SK-N-MC (cell line): ENCODE measurements around the gene SIGLEC10.
A peak's percentile ranks its signal among the peaks of the same experiment; 100 is the strongest.

Source experiments
- DNase-seq: peaks from one replicate; pipeline ENCODE4 v3.0.0-alpha.2; 2011; ENCODE audit warnings: low read depth, low spot score
- H3K27ac ChIP-seq: fragments of 200-600 bp; sonication (generic); 2 replicates; pipeline ENCODE4 v1.5.1; 2016; ENCODE audit warnings: mixed run types
- H3K36me3 ChIP-seq: fragments of 200-600 bp; sonication (generic); 2 replicates; pipeline ENCODE4 v1.6.1; 2017; ENCODE audit warnings: antibody characterized with exemption, low read length, mixed read lengths; ENCODE audit not compliant: insufficient read depth
- H3K4me3 ChIP-seq: fragments of 200-600 bp; sonication (generic); 2 replicates; pipeline ENCODE4 v1.5.1; 2016
- H3K9ac ChIP-seq: fragments of 200-600 bp; sonication (generic); 2 replicates; pipeline ENCODE4 v1.8.0; 2017; ENCODE audit warnings: mixed run types, mixed read lengths; ENCODE audit not compliant: insufficient read length
- H3K9me3 ChIP-seq: fragments of 200-600 bp; sonication (generic); 2 replicates; pipeline ENCODE4 v1.6.1; 2017; ENCODE audit warnings: low read depth, mild to moderate bottlenecking, antibody characterized with exemption, low read length, moderate library complexity, mixed read lengths
- EZH2 ChIP-seq: fragments of 200-600 bp; sonication (generic); IDR thresholded peaks from one replicate; pipeline ENCODE4 v1.6.1; 2017; ENCODE audit warnings: antibody characterized with exemption
- FOXP2 ChIP-seq: optimal IDR thresholded peaks from 2 replicates; pipeline ENCODE3; 2011; ENCODE audit warnings: mild to moderate bottlenecking, moderate library complexity; ENCODE audit not compliant: insufficient read depth; ENCODE audit errors: extremely low read length, control extremely low read depth
- POLR2AphosphoS5 ChIP-seq: IDR thresholded peaks from 2 replicates; pipeline ENCODE4 v1.6.1; 2012; ENCODE audit warnings: mild to moderate bottlenecking, low read depth, low read length, borderline replicate concordance

Gene SIGLEC10

DNA sequence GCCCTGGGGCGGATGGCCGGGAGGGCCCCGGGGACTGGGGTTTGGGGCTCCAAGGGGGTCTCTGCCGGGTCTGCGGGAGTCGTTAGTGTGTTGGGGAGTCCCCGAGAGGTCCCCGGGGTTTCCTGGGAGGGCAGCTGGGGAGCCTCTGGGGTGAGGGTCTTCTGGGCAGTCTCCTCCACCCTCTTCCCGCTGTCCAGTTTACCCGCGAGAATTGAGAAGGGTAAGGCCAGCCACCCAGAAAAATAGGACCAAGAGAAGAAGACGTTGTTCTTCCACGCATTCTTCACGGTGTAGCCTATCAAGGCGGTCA is 50.2 kb downstream of the SIGLEC10 start:
- TF ChIP-seq POLR2AphosphoS5: peak; percentile 65
- peak; percentile 60 for TF ChIP-seq FOXP2
- TF ChIP-seq EZH2: no peak
- peak overlapping the region; percentile 69 for H3K9ac ChIP-seq
- H3K36me3 ChIP-seq: no peaks in the 10 kb centered on the region
- H3K27ac ChIP-seq: peak overlapping the region; percentile 60; the same call in 1 of the 2 replicates
- no peak for DNase-seq
- no peaks in the 10 kb centered on the region for H3K9me3 ChIP-seq
- H3K4me3 ChIP-seq: peak overlapping the region; percentile 93

- TF ChIP-seq EZH2: no peak
- peak; percentile 88 for TF ChIP-seq POLR2AphosphoS5
- no peak for TF ChIP-seq FOXP2
- H3K9ac ChIP-seq: peak overlapping the region; percentile 69
- H3K27ac ChIP-seq: peak overlapping the region; percentile 60; the same call in 1 of the 2 replicates
Observed at GRCh38 chr19:51366389-51367254, 50.8 kb downstream of the SIGLEC10 start.

GRCh38 chr19:51365965-51366388 is 51.5 kb downstream of the SIGLEC10 start, which contains the start of gene ETFB:
Gene ETFB (minus strand): TSS chr19:51366388. CDS start chr19:51366326, 62 bp downstream.
- Histone ChIP-seq H3K9ac (peak within 1 kb of the TSS; percentile 94), H3K36me3 (no peaks in the 10 kb centered on the region), H3K27ac (peak within 1 kb of the TSS; percentile 60; the same call in 1 of the 2 replicates), H3K9me3 (no peaks in the 10 kb centered on the region), H3K4me3 (peak within 1 kb of the TSS; percentile 93)
- no peak for DNase-seq
- TF ChIP-seq POLR2AphosphoS5: peak; percentile 51
- no peak for TF ChIP-seq FOXP2

More at GRCh38 chr19:51366389-51367254, 50.8 kb downstream of the SIGLEC10 start:
- Histone ChIP-seq H3K4me3 (peak overlapping the region; percentile 93), H3K9me3 (no peaks in the 10 kb centered on the region), H3K36me3 (no peaks in the 10 kb centered on the region)
- peak; percentile 72 for DNase-seq

DNA sequence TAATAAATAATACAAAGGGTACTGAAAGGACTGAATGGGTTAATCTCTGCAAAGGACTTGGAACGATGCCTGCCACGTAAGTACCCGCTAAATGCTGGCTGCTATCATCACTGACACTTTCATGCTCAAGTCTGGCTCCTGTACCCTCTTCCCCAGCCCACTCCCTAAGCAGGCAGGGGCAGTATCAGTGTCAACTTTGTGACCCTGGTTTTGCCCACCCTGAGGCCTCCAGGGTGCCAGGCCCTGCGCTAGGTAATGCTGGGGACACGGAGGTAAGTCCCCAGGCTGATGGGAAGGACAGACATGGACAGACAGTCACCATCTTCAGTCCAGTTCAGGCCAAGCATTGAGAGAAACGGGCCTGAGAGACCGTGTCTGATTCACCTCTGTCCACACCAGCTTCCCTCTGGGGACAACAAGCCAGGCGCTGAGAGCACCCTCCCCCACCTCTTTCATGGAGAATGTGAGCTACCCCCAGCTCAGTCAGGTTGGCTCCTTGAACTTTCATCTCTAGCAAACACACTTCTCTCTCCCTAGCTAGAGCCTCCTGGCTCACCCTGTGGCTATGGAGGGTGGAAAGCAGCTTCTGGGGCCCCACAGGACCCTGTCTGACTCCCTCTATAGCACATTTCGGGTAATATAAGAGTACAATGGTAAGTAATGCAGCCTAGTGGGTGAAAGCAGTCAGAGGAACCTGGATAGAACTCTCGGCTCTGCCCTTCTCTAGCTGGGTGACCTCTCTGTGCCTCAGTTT is 52.1 kb downstream of the SIGLEC10 start:
- no peak for TF ChIP-seq EZH2
- no peak for TF ChIP-seq POLR2AphosphoS5
- no peak for TF ChIP-seq FOXP2
- DNase-seq: no peak
- no peak overlapping the region for H3K27ac ChIP-seq
- H3K9ac ChIP-seq: peak overlapping the region; percentile 94
- no peaks in the 10 kb centered on the region for H3K36me3 ChIP-seq
- H3K4me3 ChIP-seq: peak overlapping the region; percentile 93
- H3K9me3 ChIP-seq: no peaks in the 10 kb centered on the region

DNA sequence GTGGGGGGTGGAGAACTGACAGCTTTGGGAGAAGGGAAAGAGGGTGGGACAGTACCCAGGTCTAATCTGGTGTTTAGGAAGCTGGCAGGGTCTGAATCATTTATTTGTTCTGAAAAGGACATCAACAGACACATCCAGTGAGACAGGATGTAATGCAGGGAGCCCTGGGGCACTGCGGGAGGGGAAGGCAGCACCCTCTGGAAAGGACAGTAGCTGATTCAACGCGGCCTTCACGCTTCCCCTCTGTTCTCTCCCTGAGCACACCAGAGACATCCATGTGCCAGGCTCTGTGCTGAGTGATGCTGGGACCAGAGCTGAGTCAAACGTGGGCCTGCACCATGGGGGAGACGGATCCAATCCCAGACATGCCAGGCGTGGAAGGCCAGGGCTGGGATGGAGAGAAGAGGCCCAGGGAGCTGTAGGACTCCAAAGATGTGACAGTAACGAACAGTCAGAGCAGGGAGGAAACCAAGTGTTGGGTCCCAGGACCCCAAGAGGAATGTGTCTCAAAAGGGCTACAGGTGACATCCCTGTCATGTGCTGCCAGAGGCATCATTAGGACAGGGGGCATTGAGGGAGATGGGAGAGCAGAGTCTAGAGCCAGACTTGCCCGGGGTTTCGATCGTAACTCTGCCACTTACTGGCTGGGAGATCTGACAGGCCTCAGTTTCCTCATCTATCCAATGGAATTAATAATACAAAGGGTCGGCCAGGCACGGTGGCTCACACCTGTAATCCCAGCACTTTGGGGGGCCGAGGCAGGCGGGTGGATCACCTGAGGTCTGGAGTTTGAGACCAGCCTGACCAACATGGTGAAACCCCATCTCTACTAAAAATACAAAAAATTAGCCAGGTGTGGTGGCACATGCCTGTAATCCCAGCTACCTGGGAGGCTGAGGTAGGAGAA is 53.0 kb downstream of the SIGLEC10 start:
- Histone ChIP-seq H3K27ac (no peak overlapping the region), H3K9me3 (no peaks in the 10 kb centered on the region), H3K9ac (no peak overlapping the region), H3K36me3 (no peaks in the 10 kb centered on the region), H3K4me3 (no peak overlapping the region)
- no peak for DNase-seq
- TF ChIP-seq FOXP2 (no peak), EZH2 (no peak), POLR2AphosphoS5 (no peak)

DNA sequence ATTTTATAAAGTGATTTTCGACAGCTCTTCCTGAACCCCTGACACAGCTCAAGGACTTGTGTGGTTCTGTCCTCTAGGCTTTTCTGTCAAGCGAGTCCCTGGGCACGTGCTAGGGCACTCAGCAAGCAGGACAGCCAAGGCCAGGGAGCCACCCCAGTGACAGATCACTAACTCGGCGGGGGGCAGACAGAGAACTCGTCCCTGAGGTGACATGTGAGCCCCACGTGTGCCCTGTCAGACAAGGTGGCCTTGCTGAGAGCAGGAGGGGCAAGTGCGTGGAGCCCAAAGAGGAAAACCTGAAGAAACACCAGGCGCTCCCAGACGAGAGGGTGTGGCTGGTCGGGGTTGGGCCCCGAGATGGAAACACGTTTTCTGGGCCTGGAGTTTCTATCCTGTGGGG is 56.2 kb downstream of the SIGLEC10 start:
- no peak for TF ChIP-seq FOXP2
- TF ChIP-seq POLR2AphosphoS5: no peak
- TF ChIP-seq EZH2: no peak
- H3K36me3 ChIP-seq: no peaks in the 10 kb centered on the region
- H3K9me3 ChIP-seq: no peaks in the 10 kb centered on the region
- H3K9ac ChIP-seq: no peak overlapping the region
- H3K4me3 ChIP-seq: no peak overlapping the region
- no peak overlapping the region for H3K27ac ChIP-seq
- no peak for DNase-seq
